ENCODE measurements around the gene C1orf53. TPM values are rescaled to one million over a fixed set of nuclear protein-coding genes. Genes with fewer than 3 reads are reported as not detected.
A peak's percentile ranks its signal among the peaks of the same experiment; 100 is the strongest.
"Not testable (repeated sequence)": the region's sequence is repeated elsewhere in the genome, so short reads cannot be mapped to it uniquely, and the experiment has no call there.

The C1orf53 gene
- polyA plus RNA-seq, 2 donors = 6.3 to 6.6 TPM

DNA sequence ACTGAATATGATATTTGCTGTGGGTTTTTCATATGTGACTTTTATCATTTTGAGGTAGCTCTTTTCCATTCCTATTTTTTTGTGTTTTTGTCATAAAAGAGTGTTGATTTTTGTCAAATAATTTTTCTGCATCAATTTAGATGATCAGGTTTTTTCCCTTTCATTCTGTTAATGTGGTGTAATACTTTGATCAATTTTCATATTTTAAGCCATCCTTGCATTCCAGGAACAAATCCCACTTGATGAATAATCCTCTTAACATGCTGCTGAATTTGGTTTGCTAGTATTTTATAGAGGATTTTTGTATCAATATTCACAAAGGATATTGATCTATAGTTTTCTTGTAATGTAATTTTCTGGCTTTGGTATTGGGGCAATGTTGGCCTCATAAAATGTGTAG is 25.5 kb upstream of the C1orf53 start:
- Histone ChIP-seq H3K27me3 (ENCODE audit: control insufficient read depth in 1 of 2, insufficient read depth in 2 of 2, low read length in 2 of 2) (no peaks in the 10 kb centered on the region), H3K9me3 (ENCODE audit: control insufficient read depth in 2 of 2, insufficient read depth in 1 of 2, low read depth in 1 of 2, low read length in 1 of 2) (no peaks in the 10 kb centered on the region), H3K27ac (ENCODE audit: low read depth in 2 of 2, low read length in 1 of 2) (no peak overlapping the region), H3K36me3 (ENCODE audit: control insufficient read depth in 2 of 2, insufficient read depth in 2 of 2, low read length in 1 of 2) (no peaks in the 10 kb centered on the region), H3K4me1 (ENCODE audit: control insufficient read depth in 2 of 2, insufficient read depth in 2 of 2, low read length in 1 of 2) (no peaks in the 10 kb centered on the region), H3K4me3 (ENCODE audit: low read depth in 1 of 2, low read length in 2 of 2) (no peak overlapping the region)

DNA sequence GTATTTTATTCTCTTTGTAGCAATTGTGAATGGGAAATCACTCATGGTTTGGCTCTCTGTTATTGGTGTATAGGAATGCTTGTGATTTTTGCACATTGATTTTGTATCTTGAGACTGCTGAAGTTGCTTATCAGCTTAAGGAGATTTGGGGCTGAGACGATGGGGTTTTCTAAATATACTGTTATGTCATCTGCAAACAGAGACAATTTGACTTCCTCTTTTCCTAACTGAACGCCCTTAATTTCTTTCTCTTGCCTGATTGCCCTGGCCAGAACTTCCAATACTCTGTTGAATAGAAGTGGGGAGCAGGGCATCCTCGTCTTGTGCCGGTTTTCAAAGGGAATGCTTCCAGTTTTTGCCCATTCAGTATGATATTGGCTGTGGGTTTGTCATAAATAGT is 22.0 kb upstream of the C1orf53 start:
- H3K9me3 ChIP-seq (ENCODE audit: control insufficient read depth in 2 of 2, insufficient read depth in 1 of 2, low read depth in 1 of 2, low read length in 1 of 2); H3K27me3 ChIP-seq (ENCODE audit: control insufficient read depth in 1 of 2, insufficient read depth in 2 of 2, low read length in 2 of 2); H3K4me3 ChIP-seq (ENCODE audit: low read depth in 1 of 2, low read length in 2 of 2); H3K4me1 ChIP-seq (ENCODE audit: control insufficient read depth in 2 of 2, insufficient read depth in 2 of 2, low read length in 1 of 2); H3K27ac ChIP-seq (ENCODE audit: low read depth in 2 of 2, low read length in 1 of 2); H3K36me3 ChIP-seq (ENCODE audit: control insufficient read depth in 2 of 2, insufficient read depth in 2 of 2, low read length in 1 of 2): not testable (repeated sequence)
- WGBS, 2 donors = 65 to 78% methylated on average over 4 of the region's 4 CpGs

DNA sequence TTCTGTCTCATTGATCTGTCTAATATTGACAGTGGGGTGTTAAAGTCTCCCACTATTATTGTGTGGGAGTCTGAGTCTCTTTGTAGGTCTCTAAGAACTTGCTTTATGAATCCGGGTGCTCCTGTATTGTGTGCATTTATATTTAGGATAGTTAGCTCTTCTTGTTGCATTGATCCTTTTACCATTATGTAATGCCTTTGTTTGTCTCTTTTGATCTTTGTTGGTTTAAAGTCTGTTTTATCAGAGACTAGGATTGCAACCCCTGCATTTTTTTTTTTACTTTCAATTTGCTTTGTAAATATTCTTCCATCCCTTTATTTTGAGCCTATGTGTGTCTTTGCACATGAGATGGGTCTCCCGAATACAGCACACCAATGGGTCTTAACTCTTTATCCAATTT is 20.2 kb upstream of the C1orf53 start:
- H3K4me3 ChIP-seq (ENCODE audit: low read depth in 1 of 2, low read length in 2 of 2); H3K9me3 ChIP-seq (ENCODE audit: control insufficient read depth in 2 of 2, insufficient read depth in 1 of 2, low read depth in 1 of 2, low read length in 1 of 2); H3K27me3 ChIP-seq (ENCODE audit: control insufficient read depth in 1 of 2, insufficient read depth in 2 of 2, low read length in 2 of 2); H3K36me3 ChIP-seq (ENCODE audit: control insufficient read depth in 2 of 2, insufficient read depth in 2 of 2, low read length in 1 of 2); H3K27ac ChIP-seq (ENCODE audit: low read depth in 2 of 2, low read length in 1 of 2); H3K4me1 ChIP-seq (ENCODE audit: control insufficient read depth in 2 of 2, insufficient read depth in 2 of 2, low read length in 1 of 2): not testable (repeated sequence)
- WGBS, 2 donors = 72 to 76% methylated on average over 2 of the region's 2 CpGs

DNA sequence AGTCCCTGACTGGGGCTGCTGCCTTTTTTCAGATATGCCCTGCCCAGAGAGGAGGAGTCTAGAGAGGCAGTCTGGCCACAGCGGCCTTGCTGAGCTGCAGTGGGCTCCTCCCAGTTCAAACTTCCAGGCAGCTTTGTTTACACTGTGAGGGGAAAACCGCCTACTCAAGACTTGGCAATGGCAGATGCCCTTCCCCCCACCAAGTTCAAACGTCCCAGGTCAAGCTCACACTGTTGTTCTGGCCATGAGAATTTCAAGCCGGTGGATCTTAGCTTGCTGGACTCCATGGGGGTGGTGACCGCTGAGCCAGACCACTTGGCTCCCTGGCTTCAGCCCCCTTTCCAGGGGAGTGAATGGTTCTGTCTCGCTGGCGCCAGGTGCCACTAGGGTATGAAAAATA is 18.3 kb upstream of the C1orf53 start:
- Histone ChIP-seq H3K27ac (ENCODE audit: low read depth in 2 of 2, low read length in 1 of 2) (no peak overlapping the region), H3K4me1 (ENCODE audit: control insufficient read depth in 2 of 2, insufficient read depth in 2 of 2, low read length in 1 of 2) (no peaks in the 10 kb centered on the region), H3K9me3 (ENCODE audit: control insufficient read depth in 2 of 2, insufficient read depth in 1 of 2, low read depth in 1 of 2, low read length in 1 of 2) (peaks cover 0 to 6% of the 10 kb centered on the region in 2 donors), H3K36me3 (ENCODE audit: control insufficient read depth in 2 of 2, insufficient read depth in 2 of 2, low read length in 1 of 2) (no peaks in the 10 kb centered on the region), H3K4me3 (ENCODE audit: low read depth in 1 of 2, low read length in 2 of 2) (no peak overlapping the region), H3K27me3 (ENCODE audit: control insufficient read depth in 1 of 2, insufficient read depth in 2 of 2, low read length in 2 of 2) (no peaks in the 10 kb centered on the region)
- 65 to 69% methylated on average over 7 of the region's 7 CpGs for WGBS, 2 donors

DNA sequence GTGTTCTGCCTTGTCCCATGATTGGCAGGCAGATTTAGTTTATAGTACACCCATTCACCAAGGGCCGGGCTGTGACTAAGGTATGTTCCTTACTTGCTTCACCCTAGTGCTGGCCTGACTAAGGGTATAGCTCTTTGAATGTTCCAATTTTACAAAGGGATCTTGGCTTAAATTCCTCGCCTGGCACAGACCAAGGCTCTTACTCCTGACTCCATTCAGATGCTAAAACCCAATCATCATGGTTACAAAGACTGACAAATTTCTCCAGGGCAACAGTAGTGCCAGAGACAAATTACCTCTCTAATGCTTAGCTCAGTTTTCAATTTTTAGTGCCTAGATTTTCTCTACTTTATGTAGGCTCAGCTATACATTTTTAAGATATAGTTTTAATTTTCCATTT is 11.5 kb upstream of the C1orf53 start:
- Histone ChIP-seq H3K27me3 (ENCODE audit: control insufficient read depth in 1 of 2, insufficient read depth in 2 of 2, low read length in 2 of 2) (peaks cover 0 to 2% of the 10 kb centered on the region in 2 donors), H3K4me1 (ENCODE audit: control insufficient read depth in 2 of 2, insufficient read depth in 2 of 2, low read length in 1 of 2) (no peaks in the 10 kb centered on the region)

DNA sequence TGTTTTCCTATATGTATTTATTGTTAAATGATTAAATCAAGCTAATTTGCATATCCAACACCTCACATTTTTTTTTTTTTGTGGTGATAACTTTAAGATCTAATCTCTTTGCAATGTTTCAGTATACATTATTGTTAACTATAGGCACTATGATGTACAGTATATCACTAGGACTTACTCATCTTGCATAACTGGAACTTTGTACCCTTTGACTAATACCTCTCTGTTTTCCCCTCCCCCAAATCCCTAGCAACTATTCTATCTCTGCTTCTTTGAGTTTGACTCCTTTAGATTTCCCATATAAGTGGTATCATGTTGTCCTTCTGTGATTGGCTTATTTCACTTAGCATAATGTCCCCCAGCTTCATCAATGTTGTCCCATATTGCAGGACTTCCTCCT is 9.7 kb upstream of the C1orf53 start:
- H3K4me1 ChIP-seq (ENCODE audit: control insufficient read depth in 2 of 2, insufficient read depth in 2 of 2, low read length in 1 of 2) = no peaks in the 10 kb centered on the region
- no peak overlapping the region for H3K27ac ChIP-seq (ENCODE audit: low read depth in 2 of 2, low read length in 1 of 2)
- peaks cover 0 to 2% of the 10 kb centered on the region in 2 donors for H3K27me3 ChIP-seq (ENCODE audit: control insufficient read depth in 1 of 2, insufficient read depth in 2 of 2, low read length in 2 of 2)
- no peak overlapping the region for H3K4me3 ChIP-seq (ENCODE audit: low read depth in 1 of 2, low read length in 2 of 2)
- H3K36me3 ChIP-seq (ENCODE audit: control insufficient read depth in 2 of 2, insufficient read depth in 2 of 2, low read length in 1 of 2) = no peaks in the 10 kb centered on the region
- peaks cover 0 to 2% of the 10 kb centered on the region in 2 donors for H3K9me3 ChIP-seq (ENCODE audit: control insufficient read depth in 2 of 2, insufficient read depth in 1 of 2, low read depth in 1 of 2, low read length in 1 of 2)

More for the DNA sequence above, 11.5 kb upstream of the C1orf53 start:
- 70 to 71% methylated on average over 2 of the region's 2 CpGs for WGBS, 2 donors
- Histone ChIP-seq H3K36me3 (ENCODE audit: control insufficient read depth in 2 of 2, insufficient read depth in 2 of 2, low read length in 1 of 2) (no peaks in the 10 kb centered on the region), H3K9me3 (ENCODE audit: control insufficient read depth in 2 of 2, insufficient read depth in 1 of 2, low read depth in 1 of 2, low read length in 1 of 2) (peaks cover 0 to 2% of the 10 kb centered on the region in 2 donors), H3K4me3 (ENCODE audit: low read depth in 1 of 2, low read length in 2 of 2) (no peak overlapping the region), H3K27ac (ENCODE audit: low read depth in 2 of 2, low read length in 1 of 2) (no peak overlapping the region)

DNA sequence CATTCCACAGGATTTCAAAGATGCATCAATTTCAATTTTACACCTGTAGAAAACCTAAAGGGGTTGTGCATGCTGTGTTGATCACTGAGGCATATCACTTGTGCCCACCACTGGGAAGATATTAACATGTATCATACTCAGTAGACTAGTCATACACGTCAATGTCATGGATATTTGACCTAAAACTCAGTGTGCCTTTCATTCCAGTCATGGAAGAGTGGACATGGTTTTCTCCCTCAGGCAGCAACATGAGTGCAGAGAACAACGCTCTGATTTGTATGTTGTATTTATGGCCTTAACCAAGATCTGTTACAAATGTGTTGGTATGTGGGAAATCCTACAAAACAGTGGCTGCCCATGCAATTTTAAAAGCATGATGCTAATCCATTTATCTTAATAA is 6.1 kb upstream of the C1orf53 start:
- Histone ChIP-seq H3K27me3 (ENCODE audit: control insufficient read depth in 1 of 2, insufficient read depth in 2 of 2, low read length in 2 of 2) (peaks cover 0 to 2% of the 10 kb centered on the region in 2 donors), H3K4me3 (ENCODE audit: low read depth in 1 of 2, low read length in 2 of 2) (no peak overlapping the region), H3K4me1 (ENCODE audit: control insufficient read depth in 2 of 2, insufficient read depth in 2 of 2, low read length in 1 of 2) (no peaks in the 10 kb centered on the region), H3K27ac (ENCODE audit: low read depth in 2 of 2, low read length in 1 of 2) (no peak overlapping the region), H3K36me3 (ENCODE audit: control insufficient read depth in 2 of 2, insufficient read depth in 2 of 2, low read length in 1 of 2) (no peaks in the 10 kb centered on the region), H3K9me3 (ENCODE audit: control insufficient read depth in 2 of 2, insufficient read depth in 1 of 2, low read depth in 1 of 2, low read length in 1 of 2) (peaks cover 0 to 2% of the 10 kb centered on the region in 2 donors)
- 86 to 89% methylated on average over 2 of the region's 2 CpGs for WGBS, 2 donors

DNA sequence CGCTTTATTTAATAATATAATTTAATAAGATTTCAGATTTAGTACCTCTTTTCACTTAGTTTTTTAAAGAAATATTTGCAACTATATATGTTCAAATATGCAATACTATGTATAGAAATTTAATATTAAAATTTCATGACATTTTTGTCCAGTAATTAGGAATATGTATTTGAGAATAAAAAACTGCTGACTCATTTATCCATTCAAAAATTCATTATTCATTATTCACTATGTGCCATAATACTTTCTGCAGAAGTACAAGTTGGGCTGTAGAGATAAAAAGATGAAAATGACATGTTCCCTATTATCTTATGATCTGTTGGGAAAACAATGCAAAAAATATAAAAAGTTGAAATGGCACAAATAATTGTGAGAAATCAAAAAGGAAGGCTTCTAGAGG is 3.4 kb upstream of the C1orf53 start:
- 90 to 95% methylated on average over 1 of the region's 1 CpG for WGBS, 2 donors
- Histone ChIP-seq H3K9me3 (ENCODE audit: control insufficient read depth in 2 of 2, insufficient read depth in 1 of 2, low read depth in 1 of 2, low read length in 1 of 2) (peaks cover 0 to 2% of the 10 kb centered on the region in 2 donors), H3K36me3 (ENCODE audit: control insufficient read depth in 2 of 2, insufficient read depth in 2 of 2, low read length in 1 of 2) (no peaks in the 10 kb centered on the region), H3K27me3 (ENCODE audit: control insufficient read depth in 1 of 2, insufficient read depth in 2 of 2, low read length in 2 of 2) (peaks cover 0 to under 1% of the 10 kb centered on the region in 2 donors), H3K27ac (ENCODE audit: low read depth in 2 of 2, low read length in 1 of 2) (no peak overlapping the region), H3K4me3 (ENCODE audit: low read depth in 1 of 2, low read length in 2 of 2) (no peak overlapping the region), H3K4me1 (ENCODE audit: control insufficient read depth in 2 of 2, insufficient read depth in 2 of 2, low read length in 1 of 2) (no peaks in the 10 kb centered on the region)

DNA sequence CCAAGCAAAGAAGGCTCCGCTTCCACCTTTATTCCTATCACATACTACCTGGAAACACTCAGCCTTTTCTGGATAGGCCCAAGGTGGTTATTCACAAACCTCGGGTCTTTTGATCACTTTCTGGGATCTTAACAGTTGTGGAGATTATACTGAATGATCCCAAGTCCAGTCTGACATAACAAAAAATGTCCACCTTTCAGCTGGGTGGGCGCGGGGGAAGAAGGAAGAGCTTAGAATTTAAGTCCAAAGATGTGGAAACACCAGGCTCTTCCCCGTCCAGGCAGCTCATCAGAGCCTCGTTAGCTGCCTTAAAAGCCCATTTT is 338 bp upstream of the C1orf53 start:
- Histone ChIP-seq H3K4me3 (ENCODE audit: low read depth in 1 of 2, low read length in 2 of 2) (peak overlapping the region; percentile 92 to 93), H3K36me3 (ENCODE audit: control insufficient read depth in 2 of 2, insufficient read depth in 2 of 2, low read length in 1 of 2) (no peaks in the 10 kb centered on the region), H3K9me3 (ENCODE audit: control insufficient read depth in 2 of 2, insufficient read depth in 1 of 2, low read depth in 1 of 2, low read length in 1 of 2) (no peaks in the 10 kb centered on the region), H3K27me3 (ENCODE audit: control insufficient read depth in 1 of 2, insufficient read depth in 2 of 2, low read length in 2 of 2) (no peaks in the 10 kb centered on the region), H3K27ac (ENCODE audit: low read depth in 2 of 2, low read length in 1 of 2) (peak overlapping the region; percentile 91 to 93), H3K4me1 (ENCODE audit: control insufficient read depth in 2 of 2, insufficient read depth in 2 of 2, low read length in 1 of 2) (no peaks in the 10 kb centered on the region)
- WGBS, 2 donors = 13 to 16% methylated on average over 6 of the region's 6 CpGs

DNA sequence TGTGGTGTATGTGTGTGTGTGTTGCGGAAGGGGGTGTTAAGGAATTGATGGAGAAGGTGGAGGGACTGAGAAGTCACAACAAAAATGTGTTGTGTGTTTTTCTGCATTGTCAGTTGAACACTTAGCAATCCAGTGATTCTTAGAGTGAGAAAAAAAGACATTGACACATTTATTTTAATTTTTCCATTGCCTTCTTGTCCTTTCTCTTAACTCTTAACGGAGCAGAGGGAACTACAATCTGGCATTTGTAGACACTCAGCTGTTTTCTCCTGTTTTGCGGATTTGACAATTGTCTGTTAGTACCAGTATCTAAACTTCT is 725 bp downstream of the C1orf53 start:
- Histone ChIP-seq H3K36me3 (ENCODE audit: control insufficient read depth in 2 of 2, insufficient read depth in 2 of 2, low read length in 1 of 2) (no peaks in the 10 kb centered on the region), H3K27ac (ENCODE audit: low read depth in 2 of 2, low read length in 1 of 2) (no peak overlapping the region), H3K27me3 (ENCODE audit: control insufficient read depth in 1 of 2, insufficient read depth in 2 of 2, low read length in 2 of 2) (no peaks in the 10 kb centered on the region), H3K4me1 (ENCODE audit: control insufficient read depth in 2 of 2, insufficient read depth in 2 of 2, low read length in 1 of 2) (no peaks in the 10 kb centered on the region), H3K9me3 (ENCODE audit: control insufficient read depth in 2 of 2, insufficient read depth in 1 of 2, low read depth in 1 of 2, low read length in 1 of 2) (no peaks in the 10 kb centered on the region), H3K4me3 (ENCODE audit: low read depth in 1 of 2, low read length in 2 of 2) (peak overlapping the region; percentile 92 to 93)
- WGBS, 2 donors = 22 to 28% methylated on average over 3 of the region's 3 CpGs
